Stimulated activated CD8-positive, alpha-beta memory T cell treated with anti-CD3 and anti-CD28 coated beads, Interleukin-4, amount 100 ng/mL, for 48 hours (primary cell): Measurements from ENCODE around the gene AMT.
A peak's percentile ranks its signal among the peaks of the same experiment; 100 is the strongest.
"Not testable (repeated sequence)": the region's sequence is repeated elsewhere in the genome, so short reads cannot be mapped to it uniquely, and the experiment has no call there.

Experiments used
- DNase-seq: peaks from one replicate; pipeline ENCODE4 v3.0.0-alpha.2; 2020

The AMT gene

GRCh38 chr3:49421890-49422378 lies 339 bp downstream of the AMT start:
- DNase-seq, result no peak

- DNase-seq, result no peak
Measured at GRCh38 chr3:49417516-49418120, 4.7 kb downstream of the AMT start.

- DNase-seq, result no peak
Measured at GRCh38 chr3:49416867-49417266, 5.4 kb downstream of the AMT start.

GRCh38 chr3:49415931-49416601 lies 6.2 kb downstream of the AMT start:
- DNase-seq, result peak; percentile 69

- no peak for DNase-seq
Measured at GRCh38 chr3:49414753-49415152, 7.5 kb downstream of the AMT start.

GRCh38 chr3:49413338-49413734 lies 8.9 kb downstream of the AMT start:
- no peak for DNase-seq

GRCh38 chr3:49412632-49413337 lies 9.5 kb downstream of the AMT start:
- no peak for DNase-seq

GRCh38 chr3:49411968-49412631 lies 10.2 kb downstream of the AMT start, which contains the start of the genes RHOA and TCTA:
Gene RHOA, minus strand, starts transcription at chr3:49411976. Its CDS starts 36,387 bp downstream, at chr3:49375589.
Gene TCTA, plus strand, starts transcription at chr3:49412423. Its CDS starts 4 bp downstream, at chr3:49412427.
- DNase-seq, result peak; percentile 99

GRCh38 chr3:49411535-49411967 lies 10.7 kb downstream of the AMT start:
- DNase-seq, result peak; percentile 65

- no peak for DNase-seq
Measured at GRCh38 chr3:49410846-49411534, 11.3 kb downstream of the AMT start.

GRCh38 chr3:49410066-49410845 lies 12.0 kb downstream of the AMT start:
- no peak for DNase-seq

GRCh38 chr3:49406571-49407565 lies 15.4 kb downstream of the AMT start:
- no peak for DNase-seq

- DNase-seq, result not testable (repeated sequence)
Measured at GRCh38 chr3:49405570-49405969, 16.7 kb downstream of the AMT start.

GRCh38 chr3:49403891-49404290 lies 18.4 kb downstream of the AMT start:
- DNase-seq, result no peak

GRCh38 chr3:49401766-49402165 lies 20.5 kb downstream of the AMT start:
- DNase-seq, result no peak

GRCh38 chr3:49399461-49399860 lies 22.8 kb downstream of the AMT start:
- DNase-seq, result no peak

- no peak for DNase-seq
Measured at GRCh38 chr3:49397470-49397869, 24.8 kb downstream of the AMT start.

GRCh38 chr3:49391310-49391709 lies 31.0 kb downstream of the AMT start:
- DNase-seq, result not testable (repeated sequence)

GRCh38 chr3:49389297-49389696 lies 33.0 kb downstream of the AMT start:
- DNase-seq, result no peak

- no peak for DNase-seq
Measured at GRCh38 chr3:49388289-49388820, 33.9 kb downstream of the AMT start.
